Left ventricle myocardium inferior (tissue), 1 donor: ENCODE results near the gene PPP1R12B. TPM values are rescaled to one million over a fixed set of nuclear protein-coding genes. Genes with fewer than 3 reads are reported as not detected.
"Not testable (repeated sequence)": the region's sequence is repeated elsewhere in the genome, so short reads cannot be mapped to it uniquely, and the experiment has no call there.

Experiments used
- DNase-seq: peaks from one replicate; pipeline ENCODE4 v3.0.0-alpha.2; 2020
- H3K27ac ChIP-seq: fragments of 200-600 bp; replicated peaks from 2 replicates; pipeline ENCODE4 v1.8.0; 2021
- H3K27me3 ChIP-seq: fragments of 200-600 bp; 2 replicates; pipeline ENCODE4 v1.8.0; 2021; ENCODE audit warnings: low read depth
- H3K36me3 ChIP-seq: fragments of 200-600 bp; 2 replicates; pipeline ENCODE4 v1.8.0; 2021
- H3K4me1 ChIP-seq: fragments of 200-600 bp; 2 replicates; pipeline ENCODE4 v1.8.0; 2021
- H3K4me3 ChIP-seq: fragments of 200-600 bp; 2 replicates; pipeline ENCODE4 v1.8.0; 2021; ENCODE audit warnings: mild to moderate bottlenecking, moderate library complexity
- H3K9me3 ChIP-seq: fragments of 200-600 bp; replicated peaks from 2 replicates; pipeline ENCODE4 v1.8.0; 2021
- CTCF ChIP-seq: fragments of 200-600 bp; IDR thresholded peaks from 2 replicates; pipeline ENCODE4 v1.8.0; 2021; ENCODE audit warnings: antibody characterized with exemption, mild to moderate bottlenecking, borderline replicate concordance
- intact Hi-C: fragments of 100-400 bp; cut with micrococcal nuclease; formaldehyde crosslinking; loops from one replicate; pipeline ENCODE4 v1.11.0; 2022
- total RNA-seq: library from RNA; stranded (reverse); fragmentation: NEBNext Ultra II Directional; extraction: Animal tissue kit (Norgen Biotek cat#: 25700); gene quantifications from one replicate; pipeline ENCODE4 v1.2.1, GENCODE V29; 2021
- donor health status: DM: no; HTN: yes; CAD: no; lungs with severe emphysema.

The PPP1R12B gene
- total RNA-seq, 1 donor from 2014 or later: 706 TPM

- no peaks in the 10 kb centered on the region for H3K36me3 ChIP-seq
- H3K27ac ChIP-seq: peak overlapping the region; percentile 88
- intact Hi-C loops: no loop called here
- peak overlapping the region; percentile 69 for H3K4me3 ChIP-seq
- peaks cover 55% of the 10 kb centered on the region for H3K4me1 ChIP-seq
- DNase-seq: no peak
- TF ChIP-seq CTCF: no peak
- H3K27me3 ChIP-seq: no peaks in the 10 kb centered on the region
- no peaks in the 10 kb centered on the region for H3K9me3 ChIP-seq
These were observed 114.0 kb downstream of the PPP1R12B start for GRCh38 chr1:202462342-202463076.

GRCh38 chr1:202464153-202464742 lies 115.7 kb downstream of the PPP1R12B start:
- H3K36me3 ChIP-seq, H3K9me3 ChIP-seq, intact Hi-C loops, H3K27me3 ChIP-seq, DNase-seq: not testable (repeated sequence)
- TF ChIP-seq CTCF: peak; percentile 74
- H3K27ac ChIP-seq: peak overlapping the region; percentile 88
- peak overlapping the region; percentile 69 for H3K4me3 ChIP-seq
- peaks cover 44% of the 10 kb centered on the region for H3K4me1 ChIP-seq

- intact Hi-C loops, DNase-seq, H3K9me3 ChIP-seq, H3K27me3 ChIP-seq, H3K36me3 ChIP-seq: not testable (repeated sequence)
- Histone ChIP-seq H3K4me3 (peak overlapping the region; percentile 69), H3K4me1 (peaks cover 29% of the 10 kb centered on the region), H3K27ac (peak overlapping the region; percentile 88)
These were observed 117.3 kb downstream of the PPP1R12B start for GRCh38 chr1:202465644-202466270.

- H3K36me3 ChIP-seq, H3K27me3 ChIP-seq, H3K9me3 ChIP-seq, DNase-seq, intact Hi-C loops: not testable (repeated sequence)
- Histone ChIP-seq H3K4me1 (peaks cover 26% of the 10 kb centered on the region), H3K27ac (peak overlapping the region; percentile 88), H3K4me3 (peak overlapping the region; percentile 69)
These were observed 117.8 kb downstream of the PPP1R12B start for GRCh38 chr1:202466339-202466738.

GRCh38 chr1:202467381-202467780 lies 118.9 kb downstream of the PPP1R12B start:
- H3K4me1 ChIP-seq: peaks cover 20% of the 10 kb centered on the region
- H3K27ac ChIP-seq, DNase-seq, H3K27me3 ChIP-seq, H3K9me3 ChIP-seq, intact Hi-C loops: not testable (repeated sequence)
- peaks cover 10% of the 10 kb centered on the region for H3K36me3 ChIP-seq
- H3K4me3 ChIP-seq: peak overlapping the region; percentile 69

- Histone ChIP-seq H3K4me3 (peak overlapping the region; percentile 47), H3K27ac (peak overlapping the region; percentile 62), H3K4me1 (peaks cover 31% of the 10 kb centered on the region), H3K36me3 (peaks cover 10% of the 10 kb centered on the region)
- H3K9me3 ChIP-seq, intact Hi-C loops, H3K27me3 ChIP-seq, DNase-seq: not testable (repeated sequence)
These were observed 120.2 kb downstream of the PPP1R12B start for GRCh38 chr1:202468695-202469094.

GRCh38 chr1:202469123-202469522 lies 120.6 kb downstream of the PPP1R12B start:
- peak overlapping the region; percentile 62 for H3K27ac ChIP-seq
- H3K27me3 ChIP-seq, intact Hi-C loops, H3K9me3 ChIP-seq, DNase-seq: not testable (repeated sequence)
- H3K4me3 ChIP-seq: peak overlapping the region; percentile 47
- peaks cover 10% of the 10 kb centered on the region for H3K36me3 ChIP-seq
- H3K4me1 ChIP-seq: peaks cover 35% of the 10 kb centered on the region

GRCh38 chr1:202471246-202471645 lies 122.7 kb downstream of the PPP1R12B start:
- no peaks in the 10 kb centered on the region for H3K9me3 ChIP-seq
- H3K4me1 ChIP-seq: peaks cover 44% of the 10 kb centered on the region
- peak overlapping the region; percentile 82 for H3K27ac ChIP-seq
- peak overlapping the region; percentile 47 for H3K4me3 ChIP-seq
- intact Hi-C loops: loop anchor here (10.0 kb wide), 1 partner anchor 244 kb away; the partner anchor contains the start of gene SYT2
- DNase-seq: no peak
- H3K27me3 ChIP-seq: no peaks in the 10 kb centered on the region
- no peak for TF ChIP-seq CTCF
- peaks cover 10% of the 10 kb centered on the region for H3K36me3 ChIP-seq

GRCh38 chr1:202472347-202473124 lies 124.0 kb downstream of the PPP1R12B start:
- H3K9me3 ChIP-seq, H3K27me3 ChIP-seq, DNase-seq: not testable (repeated sequence)
- Histone ChIP-seq H3K4me3 (peak overlapping the region; percentile 47), H3K4me1 (peaks cover 50% of the 10 kb centered on the region), H3K36me3 (peaks cover 10% of the 10 kb centered on the region), H3K27ac (peak overlapping the region; percentile 82)
- intact Hi-C loops: loop anchor here (10.0 kb wide), 1 partner anchor 242 kb away; the partner anchor contains the start of gene SYT2
